PFSK-1 (cell line): ENCODE results near the gene BARX1.

Experiments
- FOXP2 ChIP-seq: optimal IDR thresholded peaks from 2 replicates; pipeline ENCODE3; 2011; ENCODE audit warnings: borderline replicate concordance, control low read depth, inconsistent platforms; ENCODE audit not compliant: insufficient read depth; ENCODE audit errors: extremely low read length, extremely low read depth
- POLR2AphosphoS5 ChIP-seq: IDR thresholded peaks from 2 replicates; pipeline ENCODE4 v1.6.1; 2012; ENCODE audit warnings: low read depth, mild to moderate bottlenecking, control low read depth, low read length, moderate library complexity
- SIN3A ChIP-seq: IDR thresholded peaks from 2 replicates; pipeline ENCODE4 v1.6.1; 2012; ENCODE audit warnings: mild to moderate bottlenecking, low read length, moderate library complexity, borderline replicate concordance; ENCODE audit not compliant: insufficient read depth
- TAF1 ChIP-seq: IDR thresholded peaks from 2 replicates; pipeline ENCODE4 v1.6.1; 2012; ENCODE audit warnings: low read length, control low read depth, borderline replicate concordance; ENCODE audit not compliant: insufficient read depth
- TF ChIP-seq, protein P1 (sequence below), 2 experiments: IDR thresholded peaks; 2 replicates each; pipeline versions ENCODE4 v1.6.1 to v1.8.0; 2011 to 2012; ENCODE audit warnings: low read depth in 2 of 2, low read length in 2 of 2, control low read depth in 1 of 2, inconsistent platforms in 1 of 2, mild to moderate bottlenecking in 1 of 2, moderate library complexity in 1 of 2; ENCODE audit not compliant: insufficient read depth in 1 of 2

BARX1 gene

DNA sequence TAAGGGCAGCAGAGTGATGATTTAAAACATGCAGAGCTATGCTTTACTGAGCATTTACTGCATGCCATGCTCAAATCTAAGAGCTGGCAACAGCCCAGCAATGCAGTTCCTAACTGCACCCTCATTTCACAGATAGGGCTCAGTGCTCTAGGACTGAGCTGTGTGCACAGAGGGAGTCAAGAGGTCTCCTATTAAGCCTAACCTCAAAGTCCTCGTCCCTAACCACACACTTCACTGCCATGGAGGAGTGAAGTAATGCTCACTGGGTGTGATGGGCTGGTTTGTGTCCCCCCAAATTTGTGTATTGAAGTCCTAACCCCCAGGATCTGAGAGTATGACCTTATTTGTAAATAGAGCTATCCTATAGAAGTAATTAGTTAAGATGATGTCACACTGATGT lies 25.9 kb downstream of the BARX1 start:
- TF ChIP-seq SIN3A, result no peak
- TF ChIP-seq, protein P1, sequence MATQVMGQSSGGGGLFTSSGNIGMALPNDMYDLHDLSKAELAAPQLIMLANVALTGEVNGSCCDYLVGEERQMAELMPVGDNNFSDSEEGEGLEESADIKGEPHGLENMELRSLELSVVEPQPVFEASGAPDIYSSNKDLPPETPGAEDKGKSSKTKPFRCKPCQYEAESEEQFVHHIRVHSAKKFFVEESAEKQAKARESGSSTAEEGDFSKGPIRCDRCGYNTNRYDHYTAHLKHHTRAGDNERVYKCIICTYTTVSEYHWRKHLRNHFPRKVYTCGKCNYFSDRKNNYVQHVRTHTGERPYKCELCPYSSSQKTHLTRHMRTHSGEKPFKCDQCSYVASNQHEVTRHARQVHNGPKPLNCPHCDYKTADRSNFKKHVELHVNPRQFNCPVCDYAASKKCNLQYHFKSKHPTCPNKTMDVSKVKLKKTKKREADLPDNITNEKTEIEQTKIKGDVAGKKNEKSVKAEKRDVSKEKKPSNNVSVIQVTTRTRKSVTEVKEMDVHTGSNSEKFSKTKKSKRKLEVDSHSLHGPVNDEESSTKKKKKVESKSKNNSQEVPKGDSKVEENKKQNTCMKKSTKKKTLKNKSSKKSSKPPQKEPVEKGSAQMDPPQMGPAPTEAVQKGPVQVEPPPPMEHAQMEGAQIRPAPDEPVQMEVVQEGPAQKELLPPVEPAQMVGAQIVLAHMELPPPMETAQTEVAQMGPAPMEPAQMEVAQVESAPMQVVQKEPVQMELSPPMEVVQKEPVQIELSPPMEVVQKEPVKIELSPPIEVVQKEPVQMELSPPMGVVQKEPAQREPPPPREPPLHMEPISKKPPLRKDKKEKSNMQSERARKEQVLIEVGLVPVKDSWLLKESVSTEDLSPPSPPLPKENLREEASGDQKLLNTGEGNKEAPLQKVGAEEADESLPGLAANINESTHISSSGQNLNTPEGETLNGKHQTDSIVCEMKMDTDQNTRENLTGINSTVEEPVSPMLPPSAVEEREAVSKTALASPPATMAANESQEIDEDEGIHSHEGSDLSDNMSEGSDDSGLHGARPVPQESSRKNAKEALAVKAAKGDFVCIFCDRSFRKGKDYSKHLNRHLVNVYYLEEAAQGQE (IDR thresholded peaks at IDR 0.05; ENCODE audit: insufficient read depth in 1 of 2, low read depth in 2 of 2, low read length in 2 of 2), result no peak
- no peak for TF ChIP-seq FOXP2
- no peak for TF ChIP-seq TAF1
- TF ChIP-seq POLR2AphosphoS5, result no peak

DNA sequence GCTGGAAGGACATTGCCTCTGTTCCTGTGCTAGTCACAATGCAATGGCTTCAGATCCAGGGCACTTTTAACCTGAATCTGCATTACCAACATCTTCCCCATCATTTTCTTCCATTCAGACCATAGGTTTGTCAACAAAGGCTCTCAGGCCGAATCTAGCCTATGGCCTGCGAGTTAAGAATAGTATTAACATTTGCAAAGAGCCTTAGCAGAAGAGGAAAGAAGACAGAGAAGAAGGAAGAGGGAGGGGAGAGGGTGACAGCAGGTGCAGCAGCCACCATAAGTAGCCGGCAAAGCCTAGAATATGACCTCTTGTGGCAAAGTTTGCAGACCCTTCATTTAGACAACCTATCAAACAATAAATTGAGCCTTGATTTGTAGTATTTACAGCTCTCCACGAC lies 32.6 kb downstream of the BARX1 start:
- no peak for TF ChIP-seq TAF1
- TF ChIP-seq, protein P1 (IDR thresholded peaks at IDR 0.05; ENCODE audit: insufficient read depth in 1 of 2, low read depth in 2 of 2, low read length in 2 of 2), result no peak
- TF ChIP-seq SIN3A, result no peak
- no peak for TF ChIP-seq POLR2AphosphoS5
- TF ChIP-seq FOXP2, result no peak

DNA sequence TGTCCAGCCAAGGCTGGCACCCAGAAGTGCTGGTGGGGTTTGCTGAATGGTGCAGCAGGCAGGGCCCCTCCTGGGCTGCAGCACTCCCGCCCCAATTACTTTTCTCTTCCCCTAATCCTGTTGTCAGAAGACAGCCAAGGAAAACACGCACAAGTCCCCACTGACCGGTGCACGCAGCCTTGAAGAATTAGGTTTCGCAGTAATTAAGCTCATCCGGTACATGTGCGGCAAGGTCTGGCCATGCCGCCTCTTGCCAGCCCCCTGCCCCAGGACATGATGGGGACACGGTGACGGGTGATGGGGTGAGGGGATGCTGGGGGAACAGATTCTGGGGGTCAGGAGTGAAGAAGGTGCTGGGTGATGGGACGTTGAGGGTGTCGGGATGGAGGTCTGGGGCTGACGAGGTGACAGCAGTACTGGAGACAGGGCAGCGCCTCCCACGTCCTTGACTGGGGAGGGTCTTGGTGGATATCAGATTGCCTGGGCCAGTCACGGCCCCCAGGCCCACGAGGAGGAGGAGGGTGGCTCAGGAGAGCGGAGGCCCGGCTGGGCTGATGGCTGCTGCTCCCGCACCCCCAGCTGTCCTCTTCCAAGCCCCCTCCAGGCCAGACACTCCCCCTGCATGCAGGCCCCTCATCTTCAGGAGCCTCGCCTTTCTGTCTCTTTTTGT lies 34.9 kb downstream of the BARX1 start:
- TF ChIP-seq SIN3A (no peak), POLR2AphosphoS5 (no peak), TAF1 (no peak), FOXP2 (no peak)
- TF ChIP-seq, protein P1 (IDR thresholded peaks at IDR 0.05; ENCODE audit: insufficient read depth in 1 of 2, low read depth in 2 of 2, low read length in 2 of 2), result no peak

GRCh38 chr9:93918061-93918460 lies 37.1 kb downstream of the BARX1 start:
- no peak for TF ChIP-seq POLR2AphosphoS5
- TF ChIP-seq, protein P1 (IDR thresholded peaks at IDR 0.05; ENCODE audit: insufficient read depth in 1 of 2, low read depth in 2 of 2, low read length in 2 of 2), result no peak
